HCT116 (cell line): ENCODE measurements around the gene RHOU.

Experiments used
- ATF3 ChIP-seq: IDR thresholded peaks from 2 replicates; pipeline ENCODE4 v1.6.1; 2012
- EZH2phosphoT487 ChIP-seq: fragments of 200-600 bp; IDR thresholded peaks from 2 replicates; pipeline ENCODE4 v1.6.1; 2018; ENCODE audit warnings: antibody characterized with exemption, borderline replicate concordance
- FOSL1 ChIP-seq: IDR thresholded peaks from 2 replicates; pipeline ENCODE4 v1.6.1; 2012; ENCODE audit warnings: low read depth
- JUND ChIP-seq: IDR thresholded peaks from 2 replicates; pipeline ENCODE4 v1.6.1; 2012
- MAX ChIP-seq: IDR thresholded peaks from 2 replicates; pipeline ENCODE4 v1.6.1; 2012
- POLR2AphosphoS5 ChIP-seq: IDR thresholded peaks from 2 replicates; pipeline ENCODE4 v1.6.1; 2011; ENCODE audit warnings: mild to moderate bottlenecking, low read depth, low read length, moderate library complexity
- RAD21 ChIP-seq: IDR thresholded peaks from 2 replicates; pipeline ENCODE4 v1.6.1; 2012; ENCODE audit warnings: low read depth, mild to moderate bottlenecking
- SIN3A ChIP-seq: IDR thresholded peaks from 2 replicates; pipeline ENCODE4 v1.6.1; 2012; ENCODE audit warnings: low read depth
- SRF ChIP-seq: IDR thresholded peaks from 2 replicates; pipeline ENCODE4 v1.6.1; 2012; ENCODE audit warnings: low read depth
- YY1 ChIP-seq: IDR thresholded peaks from 2 replicates; pipeline ENCODE4 v1.6.1; 2011; ENCODE audit warnings: low read length, low read depth, moderate library complexity, mild to moderate bottlenecking; ENCODE audit not compliant: insufficient replicate concordance; ENCODE audit errors: extremely low read depth
- ZNF274 ChIP-seq: fragments of 200-500 bp; sonication (Bioruptor generic); IDR thresholded peaks from 2 replicates; pipeline ENCODE4 v1.6.1; 2014; ENCODE audit warnings: mild to moderate bottlenecking, low read depth, low read length, inconsistent platforms
- TF ChIP-seq, protein P1 (sequence below), 3 experiments: fragments of 200-600 bp in 1 of 3; sonication (generic) in 1 of 3; IDR thresholded peaks in 2 of 3; conservative IDR thresholded peaks in 1 of 3; 2 replicates each; pipeline ENCODE4 v1.5.1; 2012 to 2017; ENCODE audit warnings: low read depth in 2 of 3, low read length in 2 of 3, antibody characterized with exemption in 1 of 3, borderline replicate concordance in 1 of 3, control low read depth in 1 of 3, mild to moderate bottlenecking in 1 of 3, mixed read lengths in 1 of 3, mixed run types in 1 of 3, moderate library complexity in 1 of 3; ENCODE audit not compliant: insufficient read depth in 1 of 3
- TF ChIP-seq, protein P2 (sequence below): IDR thresholded peaks from 2 replicates; pipeline ENCODE4 v1.6.1; 2012; ENCODE audit warnings: low read depth

DNA sequence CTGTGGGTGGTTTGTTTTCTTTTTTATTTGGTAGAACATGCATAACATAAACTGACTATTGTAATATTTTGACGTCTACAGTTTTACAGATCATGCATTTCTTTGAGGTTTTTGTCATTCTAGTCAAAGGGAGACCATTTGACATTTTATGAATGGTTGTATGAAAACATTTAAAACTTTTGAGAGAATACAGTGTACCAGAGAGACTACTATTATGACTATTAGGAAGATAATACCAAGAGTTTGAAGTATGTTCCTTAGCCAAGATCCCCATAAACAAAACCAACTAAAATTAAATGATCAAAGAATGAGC is 37.3 kb upstream of the RHOU start:
- TF ChIP-seq SIN3A (no peak), SRF (no peak), YY1 (no peak), POLR2AphosphoS5 (no peak), ATF3 (no peak), EZH2phosphoT487 (no peak), MAX (no peak), FOSL1 (no peak), JUND (no peak), RAD21 (no peak), ZNF274 (no peak)
- TF ChIP-seq, protein P1, sequence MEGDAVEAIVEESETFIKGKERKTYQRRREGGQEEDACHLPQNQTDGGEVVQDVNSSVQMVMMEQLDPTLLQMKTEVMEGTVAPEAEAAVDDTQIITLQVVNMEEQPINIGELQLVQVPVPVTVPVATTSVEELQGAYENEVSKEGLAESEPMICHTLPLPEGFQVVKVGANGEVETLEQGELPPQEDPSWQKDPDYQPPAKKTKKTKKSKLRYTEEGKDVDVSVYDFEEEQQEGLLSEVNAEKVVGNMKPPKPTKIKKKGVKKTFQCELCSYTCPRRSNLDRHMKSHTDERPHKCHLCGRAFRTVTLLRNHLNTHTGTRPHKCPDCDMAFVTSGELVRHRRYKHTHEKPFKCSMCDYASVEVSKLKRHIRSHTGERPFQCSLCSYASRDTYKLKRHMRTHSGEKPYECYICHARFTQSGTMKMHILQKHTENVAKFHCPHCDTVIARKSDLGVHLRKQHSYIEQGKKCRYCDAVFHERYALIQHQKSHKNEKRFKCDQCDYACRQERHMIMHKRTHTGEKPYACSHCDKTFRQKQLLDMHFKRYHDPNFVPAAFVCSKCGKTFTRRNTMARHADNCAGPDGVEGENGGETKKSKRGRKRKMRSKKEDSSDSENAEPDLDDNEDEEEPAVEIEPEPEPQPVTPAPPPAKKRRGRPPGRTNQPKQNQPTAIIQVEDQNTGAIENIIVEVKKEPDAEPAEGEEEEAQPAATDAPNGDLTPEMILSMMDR (IDR thresholded peaks at IDR 0.05 in 2 of 3, conservative IDR thresholded peaks at IDR 0.05 in 1 of 3; ENCODE audit: borderline replicate concordance in 1 of 3, insufficient read depth in 1 of 3, low read depth in 2 of 3, low read length in 2 of 3) = no peak
- TF ChIP-seq, protein P2, sequence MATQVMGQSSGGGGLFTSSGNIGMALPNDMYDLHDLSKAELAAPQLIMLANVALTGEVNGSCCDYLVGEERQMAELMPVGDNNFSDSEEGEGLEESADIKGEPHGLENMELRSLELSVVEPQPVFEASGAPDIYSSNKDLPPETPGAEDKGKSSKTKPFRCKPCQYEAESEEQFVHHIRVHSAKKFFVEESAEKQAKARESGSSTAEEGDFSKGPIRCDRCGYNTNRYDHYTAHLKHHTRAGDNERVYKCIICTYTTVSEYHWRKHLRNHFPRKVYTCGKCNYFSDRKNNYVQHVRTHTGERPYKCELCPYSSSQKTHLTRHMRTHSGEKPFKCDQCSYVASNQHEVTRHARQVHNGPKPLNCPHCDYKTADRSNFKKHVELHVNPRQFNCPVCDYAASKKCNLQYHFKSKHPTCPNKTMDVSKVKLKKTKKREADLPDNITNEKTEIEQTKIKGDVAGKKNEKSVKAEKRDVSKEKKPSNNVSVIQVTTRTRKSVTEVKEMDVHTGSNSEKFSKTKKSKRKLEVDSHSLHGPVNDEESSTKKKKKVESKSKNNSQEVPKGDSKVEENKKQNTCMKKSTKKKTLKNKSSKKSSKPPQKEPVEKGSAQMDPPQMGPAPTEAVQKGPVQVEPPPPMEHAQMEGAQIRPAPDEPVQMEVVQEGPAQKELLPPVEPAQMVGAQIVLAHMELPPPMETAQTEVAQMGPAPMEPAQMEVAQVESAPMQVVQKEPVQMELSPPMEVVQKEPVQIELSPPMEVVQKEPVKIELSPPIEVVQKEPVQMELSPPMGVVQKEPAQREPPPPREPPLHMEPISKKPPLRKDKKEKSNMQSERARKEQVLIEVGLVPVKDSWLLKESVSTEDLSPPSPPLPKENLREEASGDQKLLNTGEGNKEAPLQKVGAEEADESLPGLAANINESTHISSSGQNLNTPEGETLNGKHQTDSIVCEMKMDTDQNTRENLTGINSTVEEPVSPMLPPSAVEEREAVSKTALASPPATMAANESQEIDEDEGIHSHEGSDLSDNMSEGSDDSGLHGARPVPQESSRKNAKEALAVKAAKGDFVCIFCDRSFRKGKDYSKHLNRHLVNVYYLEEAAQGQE = no peak
